Measurements from ENCODE around the gene FAM53A. TPM values are rescaled to one million over a fixed set of nuclear protein-coding genes. Genes with fewer than 3 reads are reported as not detected.

FAM53A gene
- total RNA-seq, 4 donors from 2014 or later = 1.3 to 3.2 TPM; not detected in 2

DNA sequence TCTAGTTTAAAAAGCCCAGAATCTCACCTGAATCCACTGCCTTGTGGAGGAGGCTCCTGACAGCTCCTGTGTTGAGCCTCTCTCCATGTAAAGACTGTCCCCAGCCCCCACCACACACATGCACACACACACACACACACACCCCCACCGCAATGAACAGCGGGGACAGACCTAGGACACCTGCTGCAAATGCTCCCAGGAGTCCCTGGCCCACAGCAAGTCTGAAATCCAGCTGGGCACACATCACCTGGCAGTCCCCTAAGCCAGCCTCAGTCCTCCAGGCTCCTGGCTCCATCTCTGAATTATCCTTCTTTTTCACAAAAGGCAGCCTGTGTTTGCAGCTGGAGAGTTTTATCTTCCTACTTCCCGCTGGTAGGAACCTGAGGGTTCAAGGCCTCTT, 6.6 kb upstream of the FAM53A start:
- TF ChIP-seq, protein P1, sequence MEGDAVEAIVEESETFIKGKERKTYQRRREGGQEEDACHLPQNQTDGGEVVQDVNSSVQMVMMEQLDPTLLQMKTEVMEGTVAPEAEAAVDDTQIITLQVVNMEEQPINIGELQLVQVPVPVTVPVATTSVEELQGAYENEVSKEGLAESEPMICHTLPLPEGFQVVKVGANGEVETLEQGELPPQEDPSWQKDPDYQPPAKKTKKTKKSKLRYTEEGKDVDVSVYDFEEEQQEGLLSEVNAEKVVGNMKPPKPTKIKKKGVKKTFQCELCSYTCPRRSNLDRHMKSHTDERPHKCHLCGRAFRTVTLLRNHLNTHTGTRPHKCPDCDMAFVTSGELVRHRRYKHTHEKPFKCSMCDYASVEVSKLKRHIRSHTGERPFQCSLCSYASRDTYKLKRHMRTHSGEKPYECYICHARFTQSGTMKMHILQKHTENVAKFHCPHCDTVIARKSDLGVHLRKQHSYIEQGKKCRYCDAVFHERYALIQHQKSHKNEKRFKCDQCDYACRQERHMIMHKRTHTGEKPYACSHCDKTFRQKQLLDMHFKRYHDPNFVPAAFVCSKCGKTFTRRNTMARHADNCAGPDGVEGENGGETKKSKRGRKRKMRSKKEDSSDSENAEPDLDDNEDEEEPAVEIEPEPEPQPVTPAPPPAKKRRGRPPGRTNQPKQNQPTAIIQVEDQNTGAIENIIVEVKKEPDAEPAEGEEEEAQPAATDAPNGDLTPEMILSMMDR (IDR thresholded peaks at IDR 0.05) = no peak
- TF ChIP-seq POLR2A (IDR thresholded peaks at IDR 0.05) = no peak
- intact Hi-C loops (cut with DNase I; ENCODE audit: low total_unique reads) = loop anchor here (5.0 kb wide), 1 partner anchor 37 kb away; no protein-coding TSS in a partner anchor
- no peaks in the 10 kb centered on the region for H3K4me1 ChIP-seq
- H3K4me3 ChIP-seq = no peak overlapping the region
- no peak for DNase-seq
- H3K9me3 ChIP-seq = no peaks in the 10 kb centered on the region
- no peaks in the 10 kb centered on the region for H3K36me3 ChIP-seq
- no peak overlapping the region for H3K27ac ChIP-seq
- H3K27me3 ChIP-seq = no peaks in the 10 kb centered on the region

- no peak for DNase-seq
- no peaks in the 10 kb centered on the region for H3K36me3 ChIP-seq
- H3K27me3 ChIP-seq = no peaks in the 10 kb centered on the region
- H3K4me1 ChIP-seq = peaks cover 0 to 8% of the 10 kb centered on the region in 2 donors
- H3K9me3 ChIP-seq = no peaks in the 10 kb centered on the region
- H3K4me3 ChIP-seq = no peak overlapping the region
- intact Hi-C loops (cut with DNase I; ENCODE audit: low total_unique reads) = no loop called here
- TF ChIP-seq, protein P1 (IDR thresholded peaks at IDR 0.05) = no peak
- no peak for TF ChIP-seq POLR2A (IDR thresholded peaks at IDR 0.05)
- no peak overlapping the region for H3K27ac ChIP-seq
These were observed 2.4 kb upstream of the FAM53A start for GRCh38 chr4:1686440-1687036.

GRCh38 chr4:1685235-1686150, 1.4 kb upstream of the FAM53A start:
- Histone ChIP-seq H3K4me3 (no peak overlapping the region), H3K4me1 (peaks cover 0 to 8% of the 10 kb centered on the region in 2 donors), H3K27ac (peak overlapping the region in 1 of 2 donors; percentile 61), H3K9me3 (no peaks in the 10 kb centered on the region), H3K27me3 (no peaks in the 10 kb centered on the region), H3K36me3 (no peaks in the 10 kb centered on the region)
- peak in 1 of 2 donors; percentile 24 for DNase-seq
- intact Hi-C loops (cut with DNase I; ENCODE audit: low total_unique reads) = no loop called here
- TF ChIP-seq, protein P1 (IDR thresholded peaks at IDR 0.05) = no peak
- TF ChIP-seq POLR2A (IDR thresholded peaks at IDR 0.05) = no peak

DNA sequence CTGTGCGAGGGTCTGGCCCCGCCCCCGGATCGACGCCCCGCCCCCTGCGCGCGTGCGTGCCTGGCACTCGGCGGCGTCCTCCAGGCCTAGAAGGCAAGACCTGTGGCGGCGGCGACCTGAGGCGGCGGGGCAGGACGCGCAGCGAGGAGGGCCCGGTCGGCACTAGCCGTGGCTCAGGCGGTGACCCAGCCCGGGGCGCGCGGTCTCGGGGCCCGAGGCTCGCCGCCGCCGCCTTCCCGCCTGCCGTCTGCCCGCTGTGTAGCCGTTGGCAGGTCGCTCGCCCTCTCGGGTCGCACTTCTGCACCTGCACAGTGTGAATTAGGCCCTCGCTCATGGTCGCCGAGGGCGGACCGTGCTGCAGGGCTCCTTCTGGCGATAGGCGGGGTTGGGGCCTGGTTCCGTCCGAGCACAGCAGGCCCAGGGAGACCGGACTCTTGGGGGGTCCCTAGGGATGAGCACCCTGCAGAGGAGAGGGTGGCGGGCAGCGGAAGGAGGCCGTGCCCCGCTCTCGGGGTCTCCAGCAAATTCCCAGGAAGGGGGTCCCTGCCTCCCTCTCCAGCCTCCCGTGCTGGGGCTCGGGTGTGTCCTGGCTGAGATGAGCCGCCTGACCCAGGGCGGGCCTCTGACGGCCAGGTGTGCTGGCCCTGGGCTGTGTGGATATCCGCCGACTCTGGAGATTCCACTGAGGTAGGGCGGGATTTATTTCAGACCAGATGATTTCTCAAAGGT, 557 bp upstream of the FAM53A start:
- intact Hi-C loops (cut with DNase I; ENCODE audit: low total_unique reads) = no loop called here
- TF ChIP-seq POLR2A (IDR thresholded peaks at IDR 0.05) = no peak
- TF ChIP-seq, protein P1 (IDR thresholded peaks at IDR 0.05) = peak in 1 of 4 experiments; percentile 1
- Histone ChIP-seq H3K4me1 (peaks cover 0 to 8% of the 10 kb centered on the region in 2 donors), H3K27ac (peak overlapping the region; percentile 30 to 61), H3K4me3 (peak overlapping the region; percentile 11 to 50), H3K27me3 (no peaks in the 10 kb centered on the region), H3K9me3 (no peaks in the 10 kb centered on the region), H3K36me3 (no peaks in the 10 kb centered on the region)
- DNase-seq = peak in 1 of 2 donors; percentile 88
